Neural crest cell (in vitro differentiated cells): ENCODE data around the gene MBD4. TPM values are rescaled to one million over a fixed set of nuclear protein-coding genes. Genes with fewer than 3 reads are reported as not detected.
A peak's percentile ranks its signal among the peaks of the same experiment; 100 is the strongest.

Experiments
- DNase-seq: peaks from one replicate; pipeline ENCODE4 v3.0.0; 2021; ENCODE audit warnings: low read depth, mixed read lengths, low spot score
- H3K27ac Mint-ChIP-seq: one replicate; pipeline ENCODE4 v1.8.0; 2021; ENCODE audit warnings: mild to moderate bottlenecking, mixed read lengths; ENCODE audit not compliant: unreplicated experiment
- H3K27me3 Mint-ChIP-seq: 2 replicates; pipeline ENCODE4 v1.8.0; 2021; ENCODE audit warnings: low read depth, mild to moderate bottlenecking, mixed read lengths
- H3K36me3 Mint-ChIP-seq: 2 replicates; pipeline ENCODE4 v1.8.0; 2021; ENCODE audit warnings: low read depth, mild to moderate bottlenecking, mixed read lengths
- H3K4me1 Mint-ChIP-seq: 2 replicates; pipeline ENCODE4 v1.8.0; 2021; ENCODE audit warnings: mixed read lengths
- H3K4me3 Mint-ChIP-seq: one replicate; pipeline ENCODE4 v1.8.0; 2021; ENCODE audit warnings: mild to moderate bottlenecking, mixed read lengths
- H3K9me3 Mint-ChIP-seq: 2 replicates; pipeline ENCODE4 v1.8.0; 2021; ENCODE audit warnings: mixed read lengths
- CTCF ChIP-seq: fragments of 200-600 bp; sonication (generic); conservative IDR thresholded peaks from 2 replicates; pipeline ENCODE4 v1.5.0; 2021; ENCODE audit warnings: antibody characterized with exemption, mild to moderate bottlenecking
- total RNA-seq: library from RNA; stranded (reverse); gene quantifications from 2 replicates; pipeline ENCODE4 v1.2.1, GENCODE V29; 2021

Gene MBD4
- total RNA-seq, 1 donor from 2014 or later = 37.8 TPM

DNA sequence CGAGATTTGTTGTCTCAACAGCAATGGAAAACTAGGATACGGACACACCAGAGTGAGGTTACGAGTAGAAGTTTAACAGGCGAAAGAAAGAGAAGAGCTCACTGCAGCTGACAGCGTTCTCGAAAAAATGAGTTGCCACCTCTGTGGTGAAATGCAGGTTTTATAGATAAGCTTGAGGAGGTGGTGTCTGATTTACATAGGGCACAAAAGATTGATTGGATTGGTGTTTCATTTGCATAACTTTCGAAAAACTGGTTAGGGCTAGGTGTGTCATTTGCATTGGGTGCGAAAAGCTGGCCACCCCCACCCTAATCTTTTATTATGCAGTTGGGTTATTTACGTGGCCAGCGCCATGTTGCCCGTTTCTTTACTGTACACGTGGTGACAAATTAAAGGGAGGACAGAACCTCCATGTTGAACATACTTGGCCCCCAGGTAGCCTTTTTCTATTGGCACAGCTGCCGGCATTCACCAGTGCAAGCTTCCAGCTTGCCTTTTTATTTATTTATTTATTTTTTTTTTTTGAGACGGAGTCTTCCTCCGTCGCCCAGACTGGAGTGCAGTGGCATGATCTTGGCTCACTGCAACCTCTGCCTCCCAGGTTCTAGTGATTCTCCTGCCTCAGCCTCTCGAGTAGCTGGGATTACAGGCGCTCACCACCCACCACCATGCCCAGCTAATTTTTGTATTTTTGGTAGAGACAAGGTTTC, 8.6 kb upstream of the MBD4 start:
- no peaks in the 10 kb centered on the region for H3K9me3 Mint-ChIP-seq
- H3K4me1 Mint-ChIP-seq = peaks cover 28% of the 10 kb centered on the region
- H3K27me3 Mint-ChIP-seq = no peaks in the 10 kb centered on the region
- no peak overlapping the region for H3K4me3 Mint-ChIP-seq
- H3K27ac Mint-ChIP-seq = no peak overlapping the region
- TF ChIP-seq CTCF = no peak
- H3K36me3 Mint-ChIP-seq = peaks cover 13% of the 10 kb centered on the region
- no peak for DNase-seq

DNA sequence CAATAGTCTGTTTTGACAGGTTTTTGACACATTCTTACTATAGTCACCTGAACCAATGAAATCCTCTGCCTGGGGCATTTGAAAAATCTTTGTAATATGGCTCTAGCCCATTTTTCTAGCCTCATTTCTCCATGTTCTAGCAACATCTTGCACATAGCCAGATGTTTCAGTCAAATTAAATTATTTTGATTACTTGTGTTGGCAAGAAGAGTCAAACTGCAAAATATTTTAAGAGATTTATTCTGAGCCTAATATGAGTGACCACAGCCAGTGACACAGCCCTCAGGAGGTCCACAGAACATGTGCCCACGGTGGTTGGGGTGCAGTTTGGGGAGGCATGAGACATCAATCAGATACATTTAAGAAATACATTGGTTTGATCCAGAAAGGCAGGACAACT, 7.2 kb upstream of the MBD4 start:
- Mint-ChIP-seq H3K4me3 (no peak overlapping the region), H3K27ac (no peak overlapping the region), H3K36me3 (peaks cover under 1% of the 10 kb centered on the region), H3K9me3 (no peaks in the 10 kb centered on the region), H3K4me1 (peaks cover 37% of the 10 kb centered on the region), H3K27me3 (no peaks in the 10 kb centered on the region)
- no peak for DNase-seq
- TF ChIP-seq CTCF = no peak

- Mint-ChIP-seq H3K4me1 (peaks cover 44% of the 10 kb centered on the region), H3K36me3 (no peaks in the 10 kb centered on the region), H3K9me3 (no peaks in the 10 kb centered on the region), H3K27ac (no peak overlapping the region), H3K4me3 (no peak overlapping the region), H3K27me3 (no peaks in the 10 kb centered on the region)
- no peak for TF ChIP-seq CTCF
- DNase-seq = no peak
Measured at GRCh38 chr3:129445471-129445870, 5.7 kb upstream of the MBD4 start.

GRCh38 chr3:129442947-129443346, 3.2 kb upstream of the MBD4 start:
- Mint-ChIP-seq H3K4me3 (peak overlapping the region; percentile 69), H3K4me1 (peaks cover 39% of the 10 kb centered on the region), H3K9me3 (no peaks in the 10 kb centered on the region), H3K36me3 (no peaks in the 10 kb centered on the region), H3K27me3 (no peaks in the 10 kb centered on the region), H3K27ac (no peak overlapping the region)
- no peak for DNase-seq
- no peak for TF ChIP-seq CTCF

DNA sequence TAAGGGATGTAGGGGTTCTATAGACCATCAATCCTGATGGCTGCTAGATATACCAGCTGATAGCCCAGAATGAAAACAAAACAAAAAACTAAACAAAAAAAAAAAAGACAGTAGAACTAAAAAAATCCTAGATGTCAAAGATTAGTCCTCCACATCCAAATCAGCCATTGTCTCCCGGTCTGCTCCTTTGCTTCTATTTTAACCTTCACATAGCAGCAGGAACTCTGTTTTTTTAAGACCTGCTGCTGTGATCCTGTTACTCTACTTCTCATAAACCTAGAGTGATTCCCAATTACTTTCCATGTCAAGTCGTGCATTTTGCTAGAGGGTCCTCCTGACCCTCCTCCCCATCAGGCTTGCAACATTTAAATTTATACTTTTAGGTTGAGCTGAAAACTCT, 2.7 kb upstream of the MBD4 start:
- H3K4me1 Mint-ChIP-seq = peaks cover 40% of the 10 kb centered on the region
- no peaks in the 10 kb centered on the region for H3K27me3 Mint-ChIP-seq
- TF ChIP-seq CTCF = no peak
- DNase-seq = no peak
- peak overlapping the region; percentile 69 for H3K4me3 Mint-ChIP-seq
- no peaks in the 10 kb centered on the region for H3K9me3 Mint-ChIP-seq
- H3K27ac Mint-ChIP-seq = no peak overlapping the region
- no peaks in the 10 kb centered on the region for H3K36me3 Mint-ChIP-seq
